ENCODE measurements around the gene FOXJ3. TPM values are rescaled to one million over a fixed set of nuclear protein-coding genes. Genes with fewer than 3 reads are reported as not detected.

The FOXJ3 gene
- total RNA-seq, 2 donors from 2014 or later = 30.6 to 62.0 TPM

DNA sequence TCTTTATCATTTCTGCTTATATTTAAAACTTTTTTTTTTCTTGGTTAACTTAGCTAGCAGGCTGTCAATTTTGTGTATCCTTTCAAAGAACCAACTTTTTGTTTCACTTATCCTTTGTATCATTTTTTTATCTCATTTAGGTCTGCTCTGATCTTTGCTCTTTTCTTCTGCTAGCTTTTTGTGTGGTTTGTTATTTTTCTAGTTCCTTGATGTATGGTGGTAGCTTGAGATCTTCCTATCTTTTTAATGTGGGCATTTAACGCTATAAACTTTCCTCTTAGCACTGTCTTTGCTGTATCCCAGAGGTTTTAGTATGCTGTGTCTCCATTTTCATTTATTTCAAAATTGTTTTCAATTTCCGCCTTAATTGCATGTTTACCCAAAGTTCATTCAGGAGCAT is 36.5 kb downstream of the FOXJ3 start:
- TF ChIP-seq, protein P1, sequence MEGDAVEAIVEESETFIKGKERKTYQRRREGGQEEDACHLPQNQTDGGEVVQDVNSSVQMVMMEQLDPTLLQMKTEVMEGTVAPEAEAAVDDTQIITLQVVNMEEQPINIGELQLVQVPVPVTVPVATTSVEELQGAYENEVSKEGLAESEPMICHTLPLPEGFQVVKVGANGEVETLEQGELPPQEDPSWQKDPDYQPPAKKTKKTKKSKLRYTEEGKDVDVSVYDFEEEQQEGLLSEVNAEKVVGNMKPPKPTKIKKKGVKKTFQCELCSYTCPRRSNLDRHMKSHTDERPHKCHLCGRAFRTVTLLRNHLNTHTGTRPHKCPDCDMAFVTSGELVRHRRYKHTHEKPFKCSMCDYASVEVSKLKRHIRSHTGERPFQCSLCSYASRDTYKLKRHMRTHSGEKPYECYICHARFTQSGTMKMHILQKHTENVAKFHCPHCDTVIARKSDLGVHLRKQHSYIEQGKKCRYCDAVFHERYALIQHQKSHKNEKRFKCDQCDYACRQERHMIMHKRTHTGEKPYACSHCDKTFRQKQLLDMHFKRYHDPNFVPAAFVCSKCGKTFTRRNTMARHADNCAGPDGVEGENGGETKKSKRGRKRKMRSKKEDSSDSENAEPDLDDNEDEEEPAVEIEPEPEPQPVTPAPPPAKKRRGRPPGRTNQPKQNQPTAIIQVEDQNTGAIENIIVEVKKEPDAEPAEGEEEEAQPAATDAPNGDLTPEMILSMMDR (IDR thresholded peaks at IDR 0.05) = no peak
- Histone ChIP-seq H3K4me1 (ENCODE audit: control insufficient read depth in 1 of 2, low read depth in 2 of 2) (no peaks in the 10 kb centered on the region), H3K9me3 (no peaks in the 10 kb centered on the region), H3K27ac (no peak overlapping the region), H3K27me3 (replicated peaks; ENCODE audit: insufficient read depth) (no peaks in the 10 kb centered on the region), H3K4me3 (no peak overlapping the region), H3K36me3 (no peaks in the 10 kb centered on the region)
- ATAC-seq (ENCODE audit: insufficient number of reproducible peaks, low FRiP score, low read depth) = no peak
- DNase-seq (ENCODE audit: low spot score) = no peak

DNA sequence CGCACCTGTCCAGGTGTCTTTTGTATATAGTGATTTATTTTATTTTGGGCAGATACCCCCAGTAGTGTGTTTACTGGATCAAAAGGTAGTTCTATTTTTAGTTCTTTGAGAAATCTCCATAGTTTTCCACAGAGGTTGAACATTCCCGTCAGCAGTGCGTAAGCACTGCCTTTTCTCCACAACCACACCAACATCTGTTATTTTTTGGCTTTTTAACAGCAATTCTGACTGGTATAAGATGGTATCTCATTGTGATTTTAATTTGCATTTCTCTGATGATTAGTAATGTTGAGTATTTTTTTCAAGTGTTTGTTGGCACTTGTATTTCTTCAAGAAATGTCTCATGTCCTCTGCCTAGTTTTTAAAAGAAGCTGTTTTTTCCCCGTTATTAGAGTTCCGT is 39.2 kb downstream of the FOXJ3 start:
- no peaks in the 10 kb centered on the region for H3K27me3 ChIP-seq (replicated peaks; ENCODE audit: insufficient read depth)
- ATAC-seq (ENCODE audit: insufficient number of reproducible peaks, low FRiP score, low read depth) (no peak), DNase-seq (ENCODE audit: low spot score) (no peak)
- no peaks in the 10 kb centered on the region for H3K36me3 ChIP-seq
- no peaks in the 10 kb centered on the region for H3K4me1 ChIP-seq (ENCODE audit: control insufficient read depth in 1 of 2, low read depth in 2 of 2)
- no peak overlapping the region for H3K27ac ChIP-seq
- TF ChIP-seq, protein P1 (IDR thresholded peaks at IDR 0.05) = no peak
- H3K9me3 ChIP-seq = no peaks in the 10 kb centered on the region
- H3K4me3 ChIP-seq = no peak overlapping the region

DNA sequence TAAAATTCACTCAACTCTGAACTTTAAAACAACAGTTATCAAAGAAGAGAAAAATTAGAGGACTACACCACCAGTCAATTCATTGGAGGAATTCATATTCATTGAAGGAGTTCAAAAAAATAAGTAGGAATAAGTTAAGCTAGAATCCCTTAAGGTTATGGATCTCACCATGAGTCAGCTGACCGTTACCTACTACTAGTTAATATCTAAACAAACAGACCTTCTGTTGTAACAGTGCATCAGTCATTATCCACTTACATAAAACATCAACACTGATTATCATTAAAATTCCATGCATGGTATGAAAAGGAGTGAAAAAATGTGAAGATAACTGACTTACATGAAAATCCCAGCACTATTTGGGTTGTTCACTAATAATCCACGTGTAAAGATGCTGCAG is 44.9 kb downstream of the FOXJ3 start:
- Histone ChIP-seq H3K4me3 (no peak overlapping the region), H3K9me3 (no peaks in the 10 kb centered on the region), H3K36me3 (no peaks in the 10 kb centered on the region), H3K4me1 (ENCODE audit: control insufficient read depth in 1 of 2, low read depth in 2 of 2) (no peaks in the 10 kb centered on the region), H3K27me3 (replicated peaks; ENCODE audit: insufficient read depth) (no peaks in the 10 kb centered on the region), H3K27ac (no peak overlapping the region)
- DNase-seq (ENCODE audit: low spot score) (no peak), ATAC-seq (ENCODE audit: insufficient number of reproducible peaks, low FRiP score, low read depth) (no peak)
- TF ChIP-seq, protein P1 (IDR thresholded peaks at IDR 0.05) = no peak

DNA sequence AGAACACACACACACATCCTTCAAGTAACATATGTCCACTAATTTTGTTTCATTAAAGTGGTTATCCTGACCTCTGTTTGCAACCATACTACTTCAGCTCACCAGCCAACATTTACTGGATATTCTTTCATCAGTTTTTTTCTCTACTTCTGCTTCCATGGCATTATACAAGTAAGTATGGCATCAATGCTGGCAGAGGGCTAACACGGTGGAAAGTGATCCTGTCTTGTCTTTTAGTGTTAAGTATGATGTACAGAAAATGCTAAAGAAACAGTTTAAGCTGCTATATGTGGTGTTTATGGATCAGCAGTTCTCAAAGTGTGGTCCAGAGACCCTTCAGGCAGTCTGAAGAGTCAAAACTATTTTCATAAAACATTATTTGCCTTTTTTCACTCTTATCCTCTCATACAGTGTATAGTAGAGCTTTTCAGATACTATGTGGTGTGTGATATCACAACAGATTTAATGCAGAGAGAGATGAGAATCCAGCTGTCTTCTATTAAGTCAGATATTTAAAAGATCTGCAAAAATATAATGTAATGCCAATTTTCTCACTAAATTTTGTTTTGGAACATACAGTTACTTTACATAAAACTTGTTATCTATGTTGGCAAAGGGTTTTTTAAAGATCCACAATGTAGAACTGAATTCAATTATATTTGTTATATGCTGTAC is 46.6 kb downstream of the FOXJ3 start:
- TF ChIP-seq, protein P1 (IDR thresholded peaks at IDR 0.05) = no peak
- Histone ChIP-seq H3K27ac (no peak overlapping the region), H3K4me3 (no peak overlapping the region), H3K4me1 (ENCODE audit: control insufficient read depth in 1 of 2, low read depth in 2 of 2) (peaks cover 0 to 1% of the 10 kb centered on the region in 2 donors), H3K27me3 (replicated peaks; ENCODE audit: insufficient read depth) (no peaks in the 10 kb centered on the region), H3K36me3 (no peaks in the 10 kb centered on the region), H3K9me3 (no peaks in the 10 kb centered on the region)
- DNase-seq (ENCODE audit: low spot score) = no peak
- no peak for ATAC-seq (ENCODE audit: insufficient number of reproducible peaks, low FRiP score, low read depth)

DNA sequence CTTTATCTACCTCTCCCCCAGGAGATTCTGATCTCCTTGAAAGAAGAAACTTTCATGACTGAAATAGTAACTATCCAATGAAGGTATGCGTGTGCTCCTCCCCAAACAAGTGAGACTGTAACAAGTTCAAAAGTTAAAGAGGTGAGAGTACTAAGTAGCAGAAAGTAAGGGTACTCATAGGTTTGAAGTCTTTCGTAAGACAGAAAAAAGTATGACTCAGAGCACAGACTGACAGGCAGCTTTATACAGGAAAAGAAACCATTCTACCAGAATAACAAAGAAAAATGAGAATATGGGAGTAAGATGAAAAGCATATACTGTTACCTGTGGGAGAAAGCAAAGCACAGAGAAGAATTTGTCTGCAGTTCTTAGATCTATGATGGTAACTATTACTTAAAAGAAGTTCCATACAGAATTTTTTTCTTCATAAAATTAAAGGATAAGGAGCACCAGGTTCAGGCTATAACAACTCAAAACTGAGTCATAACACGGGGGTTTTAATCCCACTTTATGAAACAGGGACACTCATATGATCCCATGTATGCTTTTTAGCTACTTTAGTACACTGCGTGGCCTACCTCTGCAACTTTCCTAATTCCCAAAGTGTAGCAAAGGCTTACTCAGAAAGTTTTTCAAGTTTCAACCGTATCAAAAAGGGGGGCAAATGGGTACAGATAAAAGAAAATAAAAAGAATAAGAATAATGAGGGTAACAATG is 52.0 kb downstream of the FOXJ3 start:
- DNase-seq (ENCODE audit: low spot score) (no peak), ATAC-seq (ENCODE audit: insufficient number of reproducible peaks, low FRiP score, low read depth) (no peak)

More for the DNA sequence above, 52.0 kb downstream of the FOXJ3 start:
- H3K9me3 ChIP-seq = no peaks in the 10 kb centered on the region
- H3K4me1 ChIP-seq (ENCODE audit: control insufficient read depth in 1 of 2, low read depth in 2 of 2) = peaks cover 13 to 33% of the 10 kb centered on the region in 2 donors
- H3K4me3 ChIP-seq = no peak overlapping the region
- H3K36me3 ChIP-seq = no peaks in the 10 kb centered on the region
- no peak overlapping the region for H3K27ac ChIP-seq
- H3K27me3 ChIP-seq (replicated peaks; ENCODE audit: insufficient read depth) = no peaks in the 10 kb centered on the region
- TF ChIP-seq, protein P1 (IDR thresholded peaks at IDR 0.05) = no peak

All from thoracic aorta (tissue), 2 donors.